Measurements from ENCODE around the gene PDHA1.

The PDHA1 gene

GRCh38 chrX:19343535-19344408, at the start of gene PDHA1:
TSS of gene PDHA1 (plus strand) at chrX:19343927. CDS start at chrX:19344038, 111 bp downstream.
- DNase-seq = peak; percentile 81 to 87

- no peak for DNase-seq
Measured at GRCh38 chrX:19303256-19303880, 40.4 kb upstream of the PDHA1 start.

GRCh38 chrX:19326567-19326966, 17.2 kb upstream of the PDHA1 start:
- DNase-seq = no peak

DNA sequence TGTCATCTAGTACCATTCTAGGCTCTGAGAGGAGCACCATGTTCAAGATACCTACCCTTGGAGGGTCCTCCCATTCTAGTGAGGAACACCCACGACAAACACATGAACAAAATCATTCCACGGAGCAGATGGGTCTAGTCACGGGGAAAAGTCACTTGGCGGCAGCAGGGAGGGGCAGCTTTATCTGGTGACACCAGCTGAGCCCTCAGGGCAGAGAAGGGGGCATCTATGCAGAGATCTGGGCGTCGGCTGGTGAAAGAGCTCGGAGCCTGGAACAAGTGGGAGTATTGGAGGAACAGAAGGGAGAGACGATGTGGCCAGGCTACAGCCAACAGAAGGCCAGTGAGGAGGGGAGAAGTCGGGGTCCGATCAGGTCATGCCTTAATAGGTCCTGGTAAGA, 11.9 kb upstream of the PDHA1 start:
- DNase-seq = no peak

- peak; percentile 1 to 66 for DNase-seq
Measured at GRCh38 chrX:19332983-19333382, 10.7 kb upstream of the PDHA1 start.

GRCh38 chrX:19334945-19335626, 8.6 kb upstream of the PDHA1 start:
- peak; percentile 5 to 19 for DNase-seq

GRCh38 chrX:19342331-19342906, 1.3 kb upstream of the PDHA1 start:
- DNase-seq = no peak

DNA sequence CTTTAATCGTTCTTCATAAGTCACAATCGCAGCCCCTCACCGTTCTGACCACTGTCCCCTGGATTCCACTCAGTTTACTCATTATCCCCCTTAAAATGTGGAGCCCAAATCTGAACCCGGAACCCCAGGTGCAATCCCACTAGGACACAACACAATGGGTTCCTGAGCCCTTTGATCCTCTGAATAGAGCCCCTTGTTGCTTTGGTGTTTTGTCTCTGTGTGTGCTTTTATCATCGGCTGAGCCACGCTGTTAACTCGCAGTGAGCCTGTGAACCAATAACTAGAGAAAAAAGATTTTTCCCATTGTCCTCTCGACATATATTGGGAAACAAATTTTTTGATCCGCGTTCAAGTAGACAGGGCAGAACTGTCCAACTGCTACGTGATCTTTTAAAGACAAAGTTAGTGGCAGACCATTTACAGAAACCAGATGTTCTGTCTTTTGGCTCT, 617 bp upstream of the PDHA1 start:
- DNase-seq = no peak

DNA sequence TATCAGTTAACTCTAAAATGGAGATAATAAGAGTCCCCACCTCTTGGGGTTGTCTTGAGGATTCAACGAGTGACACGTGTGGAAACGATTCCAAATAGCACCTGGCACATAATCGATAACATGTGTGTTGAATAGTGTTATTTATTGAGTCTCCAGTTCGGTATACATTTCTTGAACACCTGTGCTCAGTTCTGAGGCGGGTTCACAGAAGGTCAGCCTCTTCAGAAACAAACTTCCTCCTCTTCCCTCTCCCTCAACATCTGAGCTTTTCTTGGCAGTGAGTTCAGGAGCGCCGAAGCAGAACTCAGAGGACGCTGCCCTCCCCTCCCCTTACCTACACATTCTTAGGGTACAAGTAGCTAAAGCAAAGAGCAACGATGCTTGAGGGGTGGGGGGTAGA, 934 bp downstream of the PDHA1 start:
- no peak for DNase-seq

GRCh38 chrX:19347916-19348315, 4.2 kb downstream of the PDHA1 start:
- DNase-seq = no peak

- no peak for DNase-seq
Measured at GRCh38 chrX:19349264-19349663, 5.5 kb downstream of the PDHA1 start.

DNA sequence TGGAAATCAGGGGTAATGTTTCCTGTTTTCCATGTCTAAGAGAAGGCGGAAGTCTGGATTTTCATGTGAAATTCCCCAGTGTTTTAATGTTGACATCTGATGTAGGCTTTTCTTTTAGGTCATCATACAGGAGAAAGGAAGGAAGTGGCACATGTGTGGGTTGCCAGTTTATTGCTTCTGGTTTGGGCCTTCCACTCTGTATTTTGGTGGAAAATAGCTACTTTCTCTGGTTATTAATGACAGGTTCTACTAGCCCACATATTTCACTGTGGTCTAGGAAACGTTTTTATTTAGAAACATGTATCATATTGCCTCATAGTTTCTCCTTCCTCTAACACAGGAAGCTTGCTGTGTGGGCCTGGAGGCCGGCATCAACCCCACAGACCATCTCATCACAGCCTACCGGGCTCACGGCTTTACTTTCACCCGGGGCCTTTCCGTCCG, 7.2 kb downstream of the PDHA1 start:
- no peak for DNase-seq

- no peak for DNase-seq
Measured at GRCh38 chrX:19354625-19355024, 10.9 kb downstream of the PDHA1 start.

DNA sequence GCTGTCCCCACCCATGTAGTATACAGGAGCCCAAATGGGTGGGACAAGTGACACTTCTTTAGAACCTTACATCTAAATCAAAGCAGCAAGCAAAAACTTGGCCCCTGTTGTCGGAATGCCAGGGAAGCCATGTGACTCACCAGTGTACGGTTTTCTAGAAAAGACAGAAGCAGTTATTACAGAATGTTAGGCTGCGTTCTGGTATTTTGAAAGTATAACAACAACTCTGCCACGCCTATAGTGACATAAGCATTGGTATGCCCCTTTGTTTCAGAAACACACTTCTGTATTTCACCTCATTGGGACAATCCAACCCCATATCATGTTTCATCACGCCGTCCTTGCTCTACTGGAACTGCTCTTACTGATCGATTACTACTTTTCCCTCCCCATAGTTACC, 14.8 kb downstream of the PDHA1 start:
- DNase-seq = no peak

DNA sequence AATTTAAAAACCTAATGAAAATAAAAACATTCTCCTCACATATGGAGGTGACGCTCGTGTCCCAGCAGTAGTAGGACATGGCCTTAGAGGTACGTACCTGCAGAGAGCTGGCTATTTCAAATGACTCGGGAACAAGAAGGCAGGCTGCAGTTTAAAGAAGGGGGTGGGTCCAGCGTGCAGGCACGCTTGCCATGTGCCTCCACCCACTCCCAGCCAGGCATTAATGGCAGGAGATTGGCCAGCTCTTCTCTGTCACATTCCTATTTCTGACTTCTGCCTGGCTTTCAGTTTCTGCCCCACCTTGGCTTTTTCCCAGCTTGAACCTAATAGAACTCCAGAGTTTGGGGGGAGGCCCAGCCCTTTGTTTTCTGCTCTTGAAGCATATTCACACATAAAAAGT, 17.2 kb downstream of the PDHA1 start:
- DNase-seq = no peak

GRCh38 chrX:19361701-19362100, 18.0 kb downstream of the PDHA1 start:
- no peak for DNase-seq

GRCh38 chrX:19368576-19368975, 24.8 kb downstream of the PDHA1 start:
- no peak for DNase-seq

GRCh38 chrX:19370061-19370460, 26.3 kb downstream of the PDHA1 start:
- no peak for DNase-seq

DNA sequence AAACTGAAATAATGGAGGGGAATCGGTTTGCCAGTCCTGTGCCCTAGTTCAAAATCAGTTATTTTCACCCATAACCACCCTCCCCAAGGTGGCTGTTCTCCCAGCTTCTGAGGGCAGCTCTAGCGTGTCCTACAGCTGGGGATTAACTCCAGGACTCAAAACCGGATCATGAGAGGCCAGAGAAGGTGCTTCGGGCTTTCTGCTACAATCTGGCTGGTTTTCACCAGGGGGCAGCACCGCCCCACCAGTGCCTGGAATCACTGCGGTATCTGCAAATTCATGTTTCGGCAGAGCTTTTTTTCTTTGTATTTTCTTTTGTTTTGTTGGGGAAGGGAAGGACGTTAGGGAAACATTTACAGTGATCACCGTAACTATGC, 28.4 kb downstream of the PDHA1 start:
- DNase-seq = peak; percentile 11 to 29

- DNase-seq = no peak
Measured at GRCh38 chrX:19372547-19373331, 29.0 kb downstream of the PDHA1 start.

DNA sequence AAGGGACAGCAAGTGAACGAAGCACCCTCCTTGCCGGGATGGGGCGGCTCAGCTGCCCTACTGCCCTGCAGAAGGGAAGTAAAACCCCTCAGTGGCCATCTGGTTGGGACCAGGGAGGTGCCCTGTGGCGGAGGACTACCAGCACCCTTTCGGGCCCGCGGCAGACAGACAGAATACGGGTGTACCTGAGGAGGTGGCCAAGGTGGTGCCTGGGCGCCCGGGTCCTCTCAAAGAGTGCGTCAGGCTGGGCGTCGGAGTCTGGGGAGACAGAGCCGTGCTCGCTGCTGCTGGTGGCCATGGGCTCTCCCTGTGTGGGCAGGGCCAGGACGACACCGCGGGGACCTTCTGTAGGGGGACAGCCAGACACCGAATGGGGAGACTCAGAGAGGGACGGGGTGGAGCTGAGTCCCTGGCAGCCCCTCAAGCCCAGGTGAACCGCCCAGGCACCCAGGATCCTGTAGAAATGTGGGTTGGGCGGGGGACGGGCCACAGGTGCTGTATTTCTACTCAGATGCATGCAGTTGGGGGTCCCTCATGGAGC, 29.7 kb downstream of the PDHA1 start:
- no peak for DNase-seq

DNA sequence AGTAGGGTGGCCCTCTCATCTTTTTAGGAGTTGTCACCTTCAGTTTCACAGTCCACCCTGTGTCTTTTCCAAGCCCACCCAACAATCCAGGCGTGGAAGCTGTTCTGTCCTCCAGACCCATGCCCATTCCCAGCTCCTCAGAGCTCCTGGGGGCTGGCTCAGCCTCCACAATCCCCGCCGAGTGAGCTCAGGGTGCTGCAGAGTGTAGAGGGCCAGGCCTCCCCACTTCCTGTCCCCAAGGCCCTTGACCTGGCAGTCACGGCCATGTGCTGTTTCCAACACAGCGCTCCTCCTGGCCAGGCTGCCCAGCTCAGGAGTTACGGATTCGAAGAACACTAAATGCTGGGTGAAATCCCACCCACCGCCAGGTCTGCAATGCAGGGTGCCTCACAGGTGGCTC, 31.8 kb downstream of the PDHA1 start:
- DNase-seq = no peak
